NCI-H1417 (cell line): Measurements from ENCODE around the gene PHF2.

Experiments
- DNase-seq, 3 experiments: peaks; one replicate each; lab custom pipeline; 2025; lab: John Stamatoyannopoulos, UW

PHF2 gene

GRCh38 chr9:93576258-93577077, at the start of gene PHF2:
TSS of gene PHF2 (plus strand) at chr9:93576584. CDS start at chr9:93576774, 190 bp downstream.
- DNase-seq = peak in 2 of 3 experiments; percentile 61 to 71

GRCh38 chr9:93531374-93531773, 45.0 kb upstream of the PHF2 start:
- no peak for DNase-seq

- DNase-seq = no peak
Observed at GRCh38 chr9:93532141-93532540, 44.2 kb upstream of the PHF2 start.

- DNase-seq = no peak
Observed at GRCh38 chr9:93533863-93534262, 42.5 kb upstream of the PHF2 start.

GRCh38 chr9:93536167-93536566, 40.2 kb upstream of the PHF2 start:
- DNase-seq = no peak

GRCh38 chr9:93536874-93537273, 39.5 kb upstream of the PHF2 start:
- no peak for DNase-seq

- DNase-seq = no peak
Observed at GRCh38 chr9:93540305-93540704, 36.1 kb upstream of the PHF2 start.

GRCh38 chr9:93541005-93541404, 35.4 kb upstream of the PHF2 start:
- no peak for DNase-seq

GRCh38 chr9:93541581-93542349, 34.6 kb upstream of the PHF2 start:
- DNase-seq = no peak

GRCh38 chr9:93543117-93543516, 33.3 kb upstream of the PHF2 start:
- no peak for DNase-seq

- peak in 2 of 3 experiments; percentile 55 to 78 for DNase-seq
Observed at GRCh38 chr9:93546356-93546755, 30.0 kb upstream of the PHF2 start.

- peak in 1 of 3 experiments; percentile 55 for DNase-seq
Observed at GRCh38 chr9:93549611-93550010, 26.8 kb upstream of the PHF2 start.

GRCh38 chr9:93552923-93553322, 23.5 kb upstream of the PHF2 start:
- peak in 1 of 3 experiments; percentile 52 for DNase-seq

GRCh38 chr9:93555370-93555769, 21.0 kb upstream of the PHF2 start:
- DNase-seq = no peak

- DNase-seq = no peak
Observed at GRCh38 chr9:93557366-93558137, 18.8 kb upstream of the PHF2 start.

GRCh38 chr9:93558503-93558902, 17.9 kb upstream of the PHF2 start:
- no peak for DNase-seq

GRCh38 chr9:93560991-93561390, 15.4 kb upstream of the PHF2 start:
- DNase-seq = no peak

GRCh38 chr9:93562157-93562556, 14.2 kb upstream of the PHF2 start:
- peak in 2 of 3 experiments; percentile 16 to 41 for DNase-seq

GRCh38 chr9:93565089-93565488, 11.3 kb upstream of the PHF2 start:
- DNase-seq = no peak

- peak; percentile 93 to 99 (median 99) for DNase-seq
Observed at GRCh38 chr9:93566408-93567270, 9.7 kb upstream of the PHF2 start.

GRCh38 chr9:93567271-93567959, 9.0 kb upstream of the PHF2 start:
- DNase-seq = peak in 2 of 3 experiments; percentile 81 to 87
